GM19099 (cell line): ENCODE results near the gene PTTG2.

Experiments used
- POLR2A ChIP-seq: IDR thresholded peaks from 3 replicates; pipeline ENCODE4 v1.6.1; 2011; ENCODE audit warnings: low read depth; ENCODE audit not compliant: insufficient read length; ENCODE audit errors: extremely low read depth

Gene PTTG2

DNA sequence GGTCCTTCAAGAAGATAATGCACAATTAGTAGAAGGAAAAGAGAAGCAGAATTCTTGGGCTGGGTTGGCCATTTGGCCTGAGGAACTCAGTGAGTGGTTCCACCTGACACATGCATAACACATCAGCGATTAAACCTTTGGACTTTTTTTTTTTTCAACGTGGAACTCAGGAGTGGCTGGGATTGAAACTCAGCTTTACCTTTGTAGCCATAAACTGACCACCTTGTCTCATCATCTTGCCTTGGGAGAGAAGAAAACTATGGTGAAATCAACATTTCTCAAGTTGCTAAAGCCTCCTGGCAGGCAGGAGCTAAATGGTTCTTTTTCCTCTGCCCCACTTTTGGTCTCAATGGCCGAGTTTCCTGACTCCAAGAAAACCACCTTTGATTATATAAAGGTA, 16.3 kb downstream of the PTTG2 start:
- TF ChIP-seq POLR2A, result no peak

DNA sequence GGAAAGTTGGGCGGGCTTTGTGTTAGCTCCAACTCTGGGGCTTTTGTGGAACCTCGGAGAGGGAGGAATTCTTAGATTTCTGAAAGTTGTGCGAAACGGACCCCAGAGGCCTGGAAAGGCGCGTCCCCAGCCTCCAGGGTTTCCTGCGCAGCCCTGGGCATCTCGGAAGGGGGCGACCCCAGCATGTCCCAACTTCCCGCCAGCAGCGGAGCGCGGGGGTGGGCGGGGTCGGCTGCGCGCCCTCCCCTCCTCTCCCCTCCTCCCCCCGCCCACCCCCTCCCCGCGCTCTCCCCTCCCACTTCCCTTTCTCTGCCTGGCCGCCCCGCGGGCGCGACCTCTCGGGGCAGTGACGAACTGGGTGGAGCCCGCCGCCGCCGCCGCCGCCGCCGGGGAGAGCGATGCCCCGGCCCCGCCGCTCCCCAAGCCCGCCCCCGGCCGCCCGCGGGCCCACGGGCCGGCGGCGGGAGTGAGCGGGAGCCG, 16.8 kb downstream of the PTTG2 start:
- TF ChIP-seq POLR2A, result peak; percentile 18

DNA sequence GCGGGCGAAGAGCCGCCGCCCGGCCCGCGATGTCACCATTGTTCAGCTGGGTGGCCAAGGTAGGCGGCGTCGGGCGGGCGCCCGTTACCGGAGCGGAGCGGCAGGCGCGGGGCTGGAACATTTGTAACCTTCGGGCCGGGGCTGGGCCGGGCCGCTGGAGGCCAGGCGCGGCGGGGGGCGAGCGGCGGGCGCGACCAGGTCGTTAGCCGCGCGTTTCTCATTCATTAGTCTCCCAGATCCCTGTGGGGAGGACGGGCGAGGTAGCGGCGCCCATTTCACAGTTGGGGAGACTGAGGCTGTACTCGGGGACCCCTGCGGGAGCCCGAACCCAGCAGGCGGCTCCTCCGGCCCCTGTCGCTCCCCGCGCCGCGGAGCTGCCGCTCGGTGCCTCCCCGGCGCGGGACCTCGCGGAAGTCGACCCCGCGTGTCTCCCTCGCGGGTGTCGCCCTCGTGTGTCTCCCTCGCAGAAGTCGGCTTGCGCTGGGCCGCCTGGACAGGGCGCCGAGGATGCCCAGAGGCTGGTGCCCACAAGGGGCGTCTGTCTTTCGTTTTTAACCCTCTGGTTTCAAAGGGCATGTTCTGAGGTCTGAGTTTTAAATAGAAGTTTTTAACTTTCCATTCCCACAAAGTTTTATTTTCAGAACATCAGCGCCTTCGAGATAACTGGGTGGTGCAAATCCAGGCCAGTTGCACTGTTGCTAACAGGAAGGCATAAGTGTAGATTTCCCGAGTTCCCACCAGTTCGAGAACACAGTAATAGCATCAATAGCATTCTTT, 17.5 kb downstream of the PTTG2 start:
- TF ChIP-seq POLR2A, result no peak

DNA sequence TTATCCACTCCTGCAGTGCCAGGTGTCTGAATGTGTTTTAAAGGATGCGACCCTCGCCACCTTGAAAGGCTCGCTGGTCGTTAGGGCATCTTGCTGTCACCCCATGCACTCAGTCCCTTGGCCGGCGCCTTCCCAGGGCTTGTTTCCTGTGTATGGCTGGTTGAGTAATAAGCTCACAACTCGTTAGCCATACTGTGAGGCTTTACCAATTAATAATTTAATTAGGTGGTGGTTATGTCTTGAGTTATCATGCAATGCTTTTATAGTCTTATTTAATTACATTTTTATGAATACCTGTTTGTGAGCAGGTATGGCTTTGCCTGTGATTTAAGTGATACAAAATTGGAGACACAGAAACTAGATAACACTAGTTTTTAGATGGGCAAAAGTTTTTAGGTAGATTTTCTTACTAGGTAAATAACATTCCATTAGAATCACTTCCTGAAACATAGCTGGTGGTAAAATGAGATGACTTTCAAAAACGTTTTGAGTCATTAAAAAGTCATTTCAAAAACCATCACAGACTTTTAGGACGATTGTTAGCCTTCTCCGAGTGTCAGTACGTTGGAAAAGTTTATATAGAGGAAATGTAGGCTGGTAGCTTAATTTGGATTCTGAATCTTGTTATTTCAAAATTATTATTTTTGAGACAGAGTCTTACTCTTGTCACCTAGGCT, 18.2 kb downstream of the PTTG2 start:
- no peak for TF ChIP-seq POLR2A

DNA sequence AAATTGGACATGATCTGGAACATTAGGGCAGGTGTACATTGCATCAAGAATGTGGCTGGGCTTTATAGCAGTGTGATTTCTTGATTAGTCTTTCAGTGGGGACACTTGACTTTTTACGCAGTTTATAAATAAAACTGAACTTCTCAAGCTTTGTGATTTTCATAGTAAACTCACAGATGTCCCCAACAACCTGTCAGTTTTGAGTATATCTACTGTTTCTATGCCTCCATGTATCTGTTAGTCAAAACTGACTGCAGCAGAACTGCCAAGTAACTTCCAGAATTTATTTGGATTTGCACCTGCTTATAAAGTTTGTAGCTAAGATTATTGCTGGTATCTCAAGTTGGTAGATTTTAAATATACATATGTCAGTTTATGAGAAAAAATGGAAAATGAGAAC, 20.0 kb downstream of the PTTG2 start:
- no peak for TF ChIP-seq POLR2A

DNA sequence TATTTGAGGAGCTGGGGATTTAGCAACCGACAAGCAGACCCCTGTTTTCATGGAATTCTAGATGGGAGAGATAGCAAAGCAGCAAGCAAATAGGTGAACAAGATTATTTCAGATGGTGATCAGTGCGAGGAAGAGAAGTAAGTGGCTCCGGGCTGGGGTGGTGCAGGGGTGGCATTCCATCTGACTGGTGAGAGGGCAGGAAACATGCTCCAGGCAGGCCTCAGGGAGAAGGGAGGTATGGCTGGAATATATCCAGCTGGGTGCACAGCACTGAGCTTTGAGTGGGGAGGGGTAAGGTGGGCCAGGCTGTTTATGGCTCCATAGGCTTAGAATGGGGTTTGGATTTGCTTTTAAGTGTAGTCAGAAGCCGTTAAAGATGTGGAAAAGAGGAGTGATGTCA, 21.2 kb downstream of the PTTG2 start:
- TF ChIP-seq POLR2A, result no peak

DNA sequence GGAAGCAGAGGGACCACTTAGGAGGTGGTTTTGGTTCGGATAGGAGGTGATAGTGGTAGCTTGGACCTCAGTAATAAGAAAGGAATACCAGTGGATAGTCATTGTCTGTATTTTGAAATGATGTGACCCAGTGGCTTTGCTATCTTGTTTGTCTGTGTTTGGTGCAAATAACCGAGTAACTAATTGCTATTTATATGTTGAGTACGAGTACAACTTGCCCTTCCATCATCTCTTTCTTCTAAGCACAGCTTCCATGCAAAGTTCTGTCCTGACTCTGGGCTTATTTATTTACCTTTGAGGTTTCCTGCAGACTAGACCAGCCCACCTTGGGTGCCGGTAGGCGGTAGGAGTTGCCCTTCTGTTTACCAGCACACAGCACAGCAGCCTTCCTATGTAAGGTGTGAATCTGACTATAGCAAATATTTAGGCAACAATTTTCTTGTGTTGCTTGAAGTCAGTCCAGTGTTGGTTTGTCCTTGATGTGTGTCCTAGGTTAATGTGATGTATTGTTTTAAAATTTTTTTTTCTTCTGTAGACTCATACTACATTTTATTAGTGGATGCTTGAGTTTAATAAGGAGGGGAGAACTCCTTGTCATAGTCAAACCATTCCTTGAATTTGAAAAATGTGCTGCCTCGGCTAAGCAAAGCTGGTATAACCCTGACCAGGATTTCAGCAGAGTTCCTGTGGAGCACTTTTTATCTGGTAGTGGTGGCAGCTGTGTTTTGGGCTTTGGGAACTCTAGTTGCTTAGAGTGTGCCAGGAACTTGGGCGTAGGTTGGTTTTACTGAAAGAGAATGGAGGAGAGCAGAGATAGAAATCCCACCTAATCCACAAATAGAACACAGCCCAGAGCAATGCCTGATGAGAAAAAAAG, 21.9 kb downstream of the PTTG2 start:
- no peak for TF ChIP-seq POLR2A

DNA sequence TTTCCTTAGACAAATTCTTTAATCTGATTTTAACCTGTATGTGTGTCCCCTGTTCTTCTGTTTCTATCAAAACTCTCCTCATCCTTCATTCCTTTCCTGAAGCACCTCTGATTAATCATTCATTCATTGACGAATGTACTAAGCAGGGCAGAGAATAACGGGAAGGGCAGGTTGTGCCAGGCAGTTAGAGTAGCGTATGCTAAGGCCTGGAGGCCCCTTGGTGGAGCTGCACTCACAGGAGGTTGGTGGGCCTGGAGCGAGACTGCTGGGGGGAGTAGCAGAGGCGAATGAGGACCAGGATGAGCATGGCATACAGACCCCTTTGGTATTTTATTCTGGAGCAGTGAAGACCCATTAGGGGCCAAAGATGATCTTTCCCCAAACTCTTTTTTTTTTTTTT, 22.5 kb downstream of the PTTG2 start:
- no peak for TF ChIP-seq POLR2A

DNA sequence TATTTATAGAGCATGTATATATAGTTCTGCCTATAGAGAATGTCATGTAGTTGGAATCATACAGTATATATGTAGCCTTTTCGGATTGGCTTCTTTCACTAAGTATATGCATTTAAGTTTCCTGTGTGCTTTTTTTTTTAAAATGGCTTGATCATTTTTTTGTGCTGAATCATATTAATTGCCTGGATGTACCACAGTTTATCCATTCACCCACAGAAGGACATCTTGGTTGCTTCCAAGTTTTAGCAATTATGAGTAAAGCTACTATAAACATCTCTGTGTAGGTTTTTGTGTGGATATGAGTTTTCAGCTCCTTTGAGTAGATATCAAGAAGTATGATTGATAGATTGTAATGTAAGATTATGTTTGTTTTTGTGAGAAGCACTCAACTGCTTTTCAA, 23.8 kb downstream of the PTTG2 start:
- no peak for TF ChIP-seq POLR2A

DNA sequence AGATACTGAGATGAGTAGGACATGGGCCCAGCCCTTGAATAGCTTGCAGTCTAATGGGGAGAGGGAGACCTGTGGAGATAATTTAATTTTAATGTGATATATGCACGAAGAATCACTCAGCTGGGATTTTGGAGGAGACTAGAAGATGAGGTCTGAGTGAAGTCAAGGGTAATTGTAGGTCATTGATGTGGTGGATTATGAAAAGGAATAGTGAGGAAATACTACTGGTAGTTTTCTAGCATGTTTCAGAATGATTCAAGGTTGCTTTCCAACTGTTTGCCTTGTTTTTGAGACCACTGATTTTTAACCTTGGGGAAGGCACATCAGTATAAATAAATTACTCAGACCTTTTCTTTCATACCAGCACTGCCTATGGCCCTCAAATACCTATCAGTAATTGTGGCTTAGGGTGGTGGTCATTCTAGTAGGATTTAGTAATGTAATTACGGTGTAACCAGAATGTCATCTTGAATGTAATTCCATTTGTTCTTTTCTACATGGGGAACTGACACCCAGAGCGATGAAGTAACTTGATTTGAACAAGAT, 25.6 kb downstream of the PTTG2 start:
- TF ChIP-seq POLR2A, result no peak

DNA sequence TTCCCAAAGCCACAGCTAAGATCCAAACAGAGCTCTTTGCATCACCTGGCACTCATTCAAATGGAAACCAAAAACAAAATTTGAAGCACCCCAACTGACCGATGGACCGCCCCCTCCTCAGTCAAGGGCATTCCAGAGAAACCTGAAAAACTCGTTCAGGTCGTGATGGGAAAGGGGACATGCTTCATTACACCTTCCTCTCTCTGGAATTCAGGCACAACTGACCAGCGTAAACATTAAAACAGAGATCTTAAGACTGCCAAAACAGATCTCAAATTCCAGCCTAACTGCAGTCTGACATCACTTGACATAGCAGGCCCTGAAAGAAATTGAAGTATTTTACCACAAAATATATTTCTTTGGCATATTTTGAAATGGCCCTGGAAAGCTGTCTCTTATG, 28.5 kb downstream of the PTTG2 start:
- no peak for TF ChIP-seq POLR2A

DNA sequence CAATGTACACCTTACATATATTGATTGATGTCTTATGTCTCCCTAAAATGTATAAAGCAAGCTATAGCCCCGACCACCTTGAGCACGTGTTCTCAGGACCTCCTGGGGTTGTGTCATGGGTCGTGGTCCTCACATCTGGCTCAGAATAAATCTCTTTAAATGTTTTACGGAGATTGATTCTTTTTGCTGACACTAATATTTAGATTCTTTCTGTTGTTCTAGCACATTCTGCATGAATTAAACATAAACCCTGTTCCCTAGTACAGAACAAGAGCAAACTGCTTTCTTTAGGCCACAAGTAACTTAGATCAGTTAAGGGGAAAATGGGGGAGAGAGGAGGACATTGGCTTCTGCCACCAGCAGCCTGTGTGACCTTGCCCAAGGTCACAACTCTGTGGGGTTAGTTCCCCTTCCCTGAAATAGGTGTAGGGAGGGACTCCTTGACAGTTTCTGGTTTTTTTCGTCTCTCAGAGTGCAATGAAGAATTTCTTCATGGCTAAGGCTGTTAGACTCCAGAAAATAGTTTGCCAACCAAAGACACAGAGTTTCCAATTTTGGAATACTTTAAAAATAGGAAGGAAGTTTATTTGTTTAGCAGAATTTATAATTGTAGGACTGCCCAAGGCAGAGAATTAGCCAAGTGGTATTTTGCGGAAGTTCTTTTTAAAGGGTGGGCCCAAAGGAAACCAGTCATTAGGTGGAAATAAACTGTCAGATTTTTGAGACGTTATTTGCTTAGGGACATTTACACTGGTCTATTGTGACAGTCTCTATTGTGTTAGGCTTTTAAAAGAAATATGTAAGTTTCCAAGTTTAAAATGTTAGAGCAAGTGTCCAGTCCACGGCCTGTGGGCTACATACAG, 29.4 kb downstream of the PTTG2 start:
- no peak for TF ChIP-seq POLR2A

DNA sequence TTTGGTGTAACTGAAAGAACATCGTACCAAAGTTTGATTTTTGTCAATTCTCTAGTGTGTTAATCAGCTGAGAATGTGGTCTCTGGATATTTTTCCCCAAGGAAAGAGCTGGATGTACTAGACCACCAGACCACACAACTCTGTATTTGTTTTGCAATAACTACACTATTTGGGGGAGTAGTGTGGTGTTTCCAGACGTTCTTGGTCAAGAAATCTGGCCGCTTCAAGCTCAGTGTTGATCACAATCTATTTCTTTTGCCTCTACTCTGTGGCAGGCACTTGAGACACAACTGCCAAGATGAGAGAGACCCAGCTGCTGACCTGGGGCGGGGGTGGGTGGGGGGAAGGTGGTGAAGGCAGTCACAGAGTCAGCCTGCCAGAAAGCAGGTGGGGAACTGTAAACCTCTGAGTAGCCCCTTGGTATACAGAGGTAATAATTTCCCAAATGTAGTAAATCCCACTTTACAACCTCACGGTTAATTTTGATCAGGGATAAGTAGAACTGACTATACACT, 30.6 kb downstream of the PTTG2 start:
- TF ChIP-seq POLR2A, result no peak
